Mesenchymal stem cell (in vitro differentiated cells and primary cell): ENCODE results near the gene NEDD4L.
A peak's percentile ranks its signal among the peaks of the same experiment; 100 is the strongest.

ENCODE experiments used
- DNase-seq: peaks from one replicate; pipeline ENCODE4 v3.0.0-alpha.2; 2013
- H2AFZ ChIP-seq: one replicate; pipeline ENCODE4 v1.6.1; 2013; ENCODE audit warnings: low read depth, mild to moderate bottlenecking, control low read depth, inconsistent platforms, low read length, moderate library complexity
- H2AK5ac ChIP-seq: 2 replicates; pipeline ENCODE4 v1.6.1; 2013; ENCODE audit warnings: low read length, moderate library complexity, mild to moderate bottlenecking, inconsistent platforms; ENCODE audit not compliant: severe bottlenecking
- H2BK120ac ChIP-seq: one replicate; pipeline ENCODE4 v1.6.1; 2013; ENCODE audit warnings: low read depth, mild to moderate bottlenecking, inconsistent platforms, low read length, moderate library complexity
- H2BK12ac ChIP-seq, 2 experiments: one replicate each; pipeline ENCODE4 v1.6.1; 2013; ENCODE audit warnings: inconsistent platforms in 2 of 2, low read length in 2 of 2, mild to moderate bottlenecking in 2 of 2, moderate library complexity in 2 of 2, control low read depth in 1 of 2
- H2BK15ac ChIP-seq: one replicate; pipeline ENCODE4 v1.6.1; 2013; ENCODE audit warnings: mild to moderate bottlenecking, low read depth, inconsistent platforms; ENCODE audit not compliant: poor library complexity, severe bottlenecking
- H2BK5ac ChIP-seq: 2 replicates; pipeline ENCODE4 v1.6.1; 2013; ENCODE audit warnings: low read depth, mild to moderate bottlenecking, low read length, control low read depth, inconsistent platforms; ENCODE audit not compliant: poor library complexity, severe bottlenecking
- H3K14ac ChIP-seq, 2 experiments: one replicate each; pipeline ENCODE4 v1.6.1; 2013; ENCODE audit warnings: inconsistent platforms in 2 of 2, low read length in 2 of 2, control low read depth in 1 of 2, mild to moderate bottlenecking in 1 of 2, moderate library complexity in 1 of 2
- H3K18ac ChIP-seq, 2 experiments: one replicate each; pipeline ENCODE4 v1.6.1; 2013; ENCODE audit warnings: inconsistent platforms in 2 of 2, low read length in 2 of 2, control low read depth in 1 of 2, low read depth in 1 of 2, mild to moderate bottlenecking in 1 of 2
- H3K23ac ChIP-seq, 2 experiments: one replicate each; pipeline ENCODE4 v1.6.1; 2013; ENCODE audit warnings: inconsistent platforms in 2 of 2, low read length in 2 of 2, mild to moderate bottlenecking in 2 of 2, moderate library complexity in 2 of 2, control low read depth in 1 of 2
- H3K27ac ChIP-seq: 2 replicates; pipeline ENCODE4 v1.5.1; 2013; ENCODE audit warnings: mild to moderate bottlenecking, moderate library complexity, low read length, control low read depth, inconsistent platforms; ENCODE audit not compliant: poor library complexity, severe bottlenecking
- H3K27me3 ChIP-seq, 2 experiments: 2 replicates each; pipeline versions ENCODE4 v1.6.1 to v1.7.0; 2013; ENCODE audit warnings: low read length in 2 of 2, mild to moderate bottlenecking in 2 of 2, moderate library complexity in 2 of 2, control low read depth in 1 of 2, inconsistent platforms in 1 of 2; ENCODE audit not compliant: control insufficient read depth in 1 of 2, insufficient read depth in 1 of 2
- H3K36me3 ChIP-seq, 2 experiments: 2 replicates each; pipeline versions ENCODE4 v1.6.1 to v1.7.0; 2013; ENCODE audit warnings: low read length in 2 of 2, control low read depth in 1 of 2, inconsistent platforms in 1 of 2, low read depth in 1 of 2, mild to moderate bottlenecking in 1 of 2; ENCODE audit not compliant: insufficient read depth in 2 of 2, control insufficient read depth in 1 of 2
- H3K4ac ChIP-seq, 2 experiments: one replicate each; pipeline ENCODE4 v1.6.1; 2013; ENCODE audit warnings: inconsistent platforms in 2 of 2, low read length in 2 of 2, mild to moderate bottlenecking in 2 of 2, moderate library complexity in 2 of 2, control low read depth in 1 of 2, low read depth in 1 of 2
- H3K4me1 ChIP-seq: 2 replicates; pipeline ENCODE4 v1.6.1; 2013; ENCODE audit warnings: low read depth, low read length, control low read depth; ENCODE audit not compliant: control insufficient read depth, insufficient read depth
- H3K4me2 ChIP-seq: 2 replicates; pipeline ENCODE4 v1.6.1; 2013; ENCODE audit warnings: low read length, mild to moderate bottlenecking, inconsistent platforms; ENCODE audit not compliant: poor library complexity, severe bottlenecking
- H3K4me3 ChIP-seq, 2 experiments: 2 replicates each; pipeline versions ENCODE4 v1.5.1 to v1.7.0; 2013; ENCODE audit warnings: low read length in 2 of 2, mild to moderate bottlenecking in 2 of 2, control low read depth in 1 of 2, low read depth in 1 of 2; ENCODE audit not compliant: insufficient read depth in 1 of 2
- H3K79me1 ChIP-seq: replicated peaks from 2 replicates; pipeline ENCODE4 v1.6.1; 2013; ENCODE audit warnings: mild to moderate bottlenecking, control low read depth, low read length, inconsistent platforms; ENCODE audit not compliant: poor library complexity, severe bottlenecking
- H3K9ac ChIP-seq: 2 replicates; pipeline ENCODE4 v1.7.0; 2013; ENCODE audit warnings: mild to moderate bottlenecking, low read length, moderate library complexity
- H3K9me3 ChIP-seq: 2 replicates; pipeline ENCODE4 v1.7.0; 2013; ENCODE audit warnings: mild to moderate bottlenecking, low read length; ENCODE audit not compliant: control insufficient read depth
- H4K8ac ChIP-seq: one replicate; pipeline ENCODE4 v1.6.1; 2013; ENCODE audit warnings: inconsistent platforms, mild to moderate bottlenecking, low read length, moderate library complexity
- H4K91ac ChIP-seq: one replicate; pipeline ENCODE4 v1.6.1; 2013; ENCODE audit warnings: mild to moderate bottlenecking, low read length, inconsistent platforms
- whole genome bisulfite sequencing: methylation state at CpG from one replicate; pipeline ENCODE4 v1.1.7; 2013; ENCODE audit warnings: mixed read lengths; 5-methylcytosine and 5-hydroxymethylcytosine counted together

Gene NEDD4L

DNA sequence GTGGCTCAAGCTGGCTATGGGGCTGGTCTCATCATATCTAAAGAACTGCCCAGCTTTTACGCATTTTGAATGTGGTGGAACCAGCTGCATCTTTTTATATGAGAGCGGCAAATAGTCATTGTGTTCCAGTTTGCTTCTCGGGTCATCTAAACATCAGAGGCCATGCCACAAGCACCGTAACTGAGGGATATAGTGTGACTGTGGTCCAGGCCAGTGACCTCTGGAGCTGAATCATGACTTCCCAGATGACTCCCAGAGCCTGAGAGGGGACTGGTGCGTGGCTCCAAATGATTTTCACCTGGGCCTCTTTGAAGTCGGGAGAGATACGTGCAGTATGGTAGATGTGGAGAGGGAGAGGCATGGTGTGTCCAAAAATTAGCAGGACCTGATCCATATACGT lies 271.0 kb downstream of the NEDD4L start:
- Histone ChIP-seq H3K79me1 (peaks cover 28% of the 10 kb centered on the region), H3K4me1 (peaks cover 27% of the 10 kb centered on the region), H2BK5ac (no peak overlapping the region), H3K9ac (peak overlapping the region; percentile 40), H4K91ac (no peak overlapping the region), H2AK5ac (no peak overlapping the region), H3K4me3 (no peak overlapping the region), H2BK12ac (no peak overlapping the region), H3K23ac (no peak overlapping the region), H3K4me2 (no peak overlapping the region), H3K9me3 (no peaks in the 10 kb centered on the region), H3K27ac (no peak overlapping the region), H2BK120ac (no peak overlapping the region), H3K36me3 (peaks cover 0 to 11% of the 10 kb centered on the region in 2 experiments), H2BK15ac (no peak overlapping the region), H3K14ac (no peak overlapping the region), H3K18ac (no peak overlapping the region), H4K8ac (no peak overlapping the region), H2AFZ (no peak overlapping the region), H3K27me3 (no peaks in the 10 kb centered on the region), H3K4ac (no peak overlapping the region)
- WGBS = 62% methylated on average over 7 of the region's 8 CpGs
- peak; percentile 41 for DNase-seq

DNA sequence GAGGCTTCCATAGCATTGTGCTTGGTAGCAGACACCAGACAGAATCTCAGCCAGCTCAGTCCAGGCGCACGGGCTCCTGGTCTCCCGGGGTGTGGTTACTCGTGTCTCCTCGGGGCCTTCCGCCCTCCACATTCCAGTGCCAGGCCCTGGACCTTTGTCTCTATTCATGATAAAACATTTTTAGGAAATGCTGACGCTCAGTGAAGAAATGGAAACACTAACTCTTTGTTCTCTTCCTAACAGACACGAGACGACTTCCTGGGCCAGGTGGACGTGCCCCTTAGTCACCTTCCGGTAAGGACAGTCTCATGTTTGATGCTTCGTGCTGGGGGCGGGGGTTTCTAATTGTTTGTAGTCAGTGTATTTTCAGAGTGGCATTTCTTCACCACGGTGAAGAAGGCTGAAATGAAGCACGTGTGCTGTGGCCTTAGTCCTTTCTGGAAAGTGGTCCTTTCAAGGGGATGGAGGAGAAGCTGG lies 271.8 kb downstream of the NEDD4L start:
- Histone ChIP-seq H4K91ac (no peak overlapping the region), H4K8ac (no peak overlapping the region), H3K4me1 (peaks cover 24% of the 10 kb centered on the region), H2BK15ac (no peak overlapping the region), H3K4ac (no peak overlapping the region), H3K4me3 (no peak overlapping the region), H3K9me3 (no peaks in the 10 kb centered on the region), H3K79me1 (peaks cover 28% of the 10 kb centered on the region), H2BK5ac (no peak overlapping the region), H3K36me3 (peaks cover 0 to 11% of the 10 kb centered on the region in 2 experiments), H3K27me3 (no peaks in the 10 kb centered on the region), H3K23ac (no peak overlapping the region), H3K9ac (no peak overlapping the region), H3K18ac (no peak overlapping the region), H3K14ac (no peak overlapping the region), H3K4me2 (no peak overlapping the region), H2BK12ac (no peak overlapping the region), H2BK120ac (no peak overlapping the region), H3K27ac (no peak overlapping the region), H2AFZ (no peak overlapping the region), H2AK5ac (no peak overlapping the region)
- 88% methylated on average over 15 of the region's 15 CpGs for WGBS
- DNase-seq = no peak

DNA sequence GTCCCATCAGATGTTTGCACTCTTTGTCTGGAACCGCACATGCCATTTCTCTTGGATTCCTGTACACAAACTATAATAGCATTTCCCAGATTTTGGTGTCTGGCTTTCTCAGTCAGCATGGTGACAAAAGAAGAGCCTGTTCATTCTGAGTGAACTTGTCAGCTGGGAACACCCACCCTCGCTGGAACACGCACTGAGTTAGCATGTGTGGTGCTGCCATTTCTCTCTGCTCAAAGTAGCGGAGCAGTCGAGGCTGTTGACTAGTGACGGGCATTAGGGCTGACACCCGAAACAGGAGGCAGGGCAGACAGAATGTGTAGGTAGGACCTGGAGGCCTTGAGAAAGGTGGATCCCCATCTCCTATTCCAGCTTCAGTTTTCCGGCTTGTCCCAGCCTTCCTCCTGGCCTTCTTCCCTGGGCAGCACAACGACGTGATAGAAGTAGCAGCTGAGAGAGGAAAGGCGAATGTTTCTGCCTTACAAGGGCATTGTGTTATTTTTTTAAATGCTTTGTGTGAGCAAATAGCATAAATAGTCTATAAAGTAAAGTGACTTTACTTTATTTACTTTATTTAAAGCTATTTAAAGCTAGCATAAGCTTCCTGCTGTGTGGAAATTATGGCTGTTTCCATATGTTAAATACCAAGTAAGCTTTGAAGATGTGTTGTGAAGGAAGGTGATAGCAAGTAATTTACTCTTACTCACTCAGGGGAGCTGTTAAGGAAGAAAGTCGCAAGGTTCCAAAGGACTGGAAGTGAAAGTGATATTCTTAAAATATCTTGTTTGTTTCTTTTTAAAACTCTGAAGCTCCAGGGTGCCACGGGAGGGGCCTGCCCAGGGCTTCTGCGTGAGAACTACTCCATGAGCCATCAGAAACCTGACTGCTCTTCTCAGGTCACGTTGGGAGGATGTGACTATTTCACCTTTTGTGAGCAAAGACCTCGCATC lies 272.6 kb downstream of the NEDD4L start:
- Histone ChIP-seq H3K4me3 (no peak overlapping the region), H2BK120ac (no peak overlapping the region), H3K18ac (peak overlapping the region in 1 of 2 experiments; percentile 16), H3K27ac (no peak overlapping the region), H3K23ac (no peak overlapping the region), H3K27me3 (no peaks in the 10 kb centered on the region), H2AK5ac (peak overlapping the region; percentile 21), H3K9me3 (no peaks in the 10 kb centered on the region), H2BK5ac (no peak overlapping the region), H4K8ac (peak overlapping the region; percentile 7), H3K79me1 (peaks cover 27% of the 10 kb centered on the region), H3K4me2 (no peak overlapping the region), H2AFZ (no peak overlapping the region), H3K4me1 (peaks cover 24% of the 10 kb centered on the region), H3K4ac (no peak overlapping the region), H3K14ac (peak overlapping the region in 1 of 2 experiments; percentile 36), H4K91ac (no peak overlapping the region), H3K9ac (no peak overlapping the region), H3K36me3 (peaks cover 0 to 11% of the 10 kb centered on the region in 2 experiments), H2BK15ac (no peak overlapping the region), H2BK12ac (no peak overlapping the region)
- DNase-seq = peak; percentile 21
- 76% methylated on average over 12 of the region's 16 CpGs for WGBS

DNA sequence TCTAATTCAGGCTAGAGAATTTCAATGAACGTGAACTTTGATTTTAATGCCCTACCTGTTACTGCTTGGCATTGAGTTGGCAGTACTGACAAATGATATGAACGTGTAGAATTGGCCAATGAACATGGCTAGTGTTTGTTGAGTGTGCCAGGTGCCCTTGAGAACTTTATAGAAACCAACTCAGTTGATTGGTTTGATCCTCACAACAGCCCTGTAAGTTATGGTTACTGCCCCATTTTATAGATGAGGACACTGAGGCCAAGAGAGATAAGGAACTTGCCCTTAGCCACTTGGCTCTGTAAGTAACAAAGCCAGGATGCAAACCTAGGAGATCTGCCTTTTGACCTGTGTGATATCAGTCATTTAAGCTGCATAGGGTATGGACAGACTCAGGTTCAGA lies 275.7 kb downstream of the NEDD4L start:
- no peaks in the 10 kb centered on the region for H3K27me3 ChIP-seq
- no peak overlapping the region for H4K8ac ChIP-seq
- no peak overlapping the region for H2BK12ac ChIP-seq
- no peak overlapping the region for H3K4me3 ChIP-seq
- 93% methylated on average over 2 of the region's 2 CpGs for WGBS
- H3K4ac ChIP-seq = no peak overlapping the region
- H2BK5ac ChIP-seq = no peak overlapping the region
- no peak overlapping the region for H4K91ac ChIP-seq
- no peak overlapping the region for H3K23ac ChIP-seq
- no peak overlapping the region for H3K14ac ChIP-seq
- H3K4me2 ChIP-seq = no peak overlapping the region
- H2AK5ac ChIP-seq = no peak overlapping the region
- H3K18ac ChIP-seq = no peak overlapping the region
- H2BK15ac ChIP-seq = no peak overlapping the region
- DNase-seq = no peak
- H2BK120ac ChIP-seq = no peak overlapping the region
- no peaks in the 10 kb centered on the region for H3K9me3 ChIP-seq
- H3K79me1 ChIP-seq = peaks cover 26% of the 10 kb centered on the region
- no peak overlapping the region for H3K9ac ChIP-seq
- H3K4me1 ChIP-seq = peaks cover 18% of the 10 kb centered on the region
- H2AFZ ChIP-seq = no peak overlapping the region
- peaks cover 0 to 19% of the 10 kb centered on the region in 2 experiments for H3K36me3 ChIP-seq
- H3K27ac ChIP-seq = no peak overlapping the region
